ENCODE data around the gene AMBN. TPM values are rescaled to one million over a fixed set of nuclear protein-coding genes. Genes with fewer than 3 reads are reported as not detected.

Gene AMBN
- total RNA-seq, 4 donors from 2014 or later = not detected

- 90 to 92% methylated on average over 2 of the region's 2 CpGs for WGBS, 2 donors (ENCODE audit: low coverage in 1 of 2)
These were observed 36.4 kb downstream of the AMBN start, which contains the start of gene ENAM for GRCh38 chr4:70628444-70628843. Gene ENAM (plus strand): TSS chr4:70628744. CDS start chr4:70629501, 757 bp downstream.

GRCh38 chr4:70629469-70630090, 37.5 kb downstream of the AMBN start:
- no peaks in the 10 kb centered on the region for H3K36me3 ChIP-seq
- no peaks in the 10 kb centered on the region for H3K9me3 ChIP-seq
- in situ Hi-C loops (cut with MboI; ENCODE audit: low pct_ligation_motif_present in 1 of 4, low pct_unique_long_range_greater_than_20kb in 1 of 4, low sequenced_read_pairs in 3 of 4) = loop anchor here in 1 of 4 donors (25.0 kb wide), 1 partner anchor 383 kb away; no protein-coding TSS in a partner anchor
- H3K4me3 ChIP-seq = no peak overlapping the region
- no peaks in the 10 kb centered on the region for H3K4me1 ChIP-seq
- no peak for TF ChIP-seq POLR2AphosphoS5 (IDR thresholded peaks at IDR 0.05)
- TF ChIP-seq CTCF (IDR thresholded peaks at IDR 0.05) = no peak
- no peak for TF ChIP-seq EP300 (IDR thresholded peaks at IDR 0.05; ENCODE audit: low read depth)
- TF ChIP-seq POLR2A (IDR thresholded peaks at IDR 0.05) = no peak
- no peak for DNase-seq
- 73 to 78% methylated on average over 1 of the region's 1 CpG for WGBS, 2 donors (ENCODE audit: low coverage in 1 of 2)
- no peak overlapping the region for H3K27ac ChIP-seq
- intact Hi-C loops (cut with DNase I; ENCODE audit: low total_unique reads) = no loop called here
- no peaks in the 10 kb centered on the region for H3K27me3 ChIP-seq

More at GRCh38 chr4:70628444-70628843, 36.4 kb downstream of the AMBN start, which contains the start of gene ENAM:
- H3K27ac ChIP-seq = no peak within 1 kb of the TSS
- no peaks in the 10 kb centered on the region for H3K9me3 ChIP-seq
- intact Hi-C loops (cut with DNase I; ENCODE audit: low total_unique reads) (no loop called here), in situ Hi-C loops (cut with MboI; ENCODE audit: low pct_ligation_motif_present in 1 of 4, low pct_unique_long_range_greater_than_20kb in 1 of 4, low sequenced_read_pairs in 3 of 4) (loop anchor here in 1 of 4 donors (25.0 kb wide), 1 partner anchor 384 kb away; no protein-coding TSS in a partner anchor)
- no peaks in the 10 kb centered on the region for H3K27me3 ChIP-seq
- TF ChIP-seq POLR2A (IDR thresholded peaks at IDR 0.05) (no peak), CTCF (IDR thresholded peaks at IDR 0.05) (no peak), POLR2AphosphoS5 (IDR thresholded peaks at IDR 0.05) (no peak), EP300 (IDR thresholded peaks at IDR 0.05; ENCODE audit: low read depth) (no peak)
- no peak for DNase-seq
- no peaks in the 10 kb centered on the region for H3K4me1 ChIP-seq
- H3K36me3 ChIP-seq = no peaks in the 10 kb centered on the region
- H3K4me3 ChIP-seq = no peak within 1 kb of the TSS

GRCh38 chr4:70630162-70630561, 38.1 kb downstream of the AMBN start:
- H3K9me3 ChIP-seq = no peaks in the 10 kb centered on the region
- TF ChIP-seq POLR2AphosphoS5 (IDR thresholded peaks at IDR 0.05) (no peak), POLR2A (IDR thresholded peaks at IDR 0.05) (no peak), CTCF (IDR thresholded peaks at IDR 0.05) (no peak), EP300 (IDR thresholded peaks at IDR 0.05; ENCODE audit: low read depth) (no peak)
- DNase-seq = no peak
- in situ Hi-C loops (cut with MboI; ENCODE audit: low pct_ligation_motif_present in 1 of 4, low pct_unique_long_range_greater_than_20kb in 1 of 4, low sequenced_read_pairs in 3 of 4) (loop anchor here in 1 of 4 donors (25.0 kb wide), 1 partner anchor 382 kb away; no protein-coding TSS in a partner anchor), intact Hi-C loops (cut with DNase I; ENCODE audit: low total_unique reads) (no loop called here)
- WGBS, 2 donors (ENCODE audit: low coverage in 1 of 2) = 74 to 79% methylated on average over 3 of the region's 3 CpGs
- no peaks in the 10 kb centered on the region for H3K36me3 ChIP-seq
- no peaks in the 10 kb centered on the region for H3K4me1 ChIP-seq
- no peaks in the 10 kb centered on the region for H3K27me3 ChIP-seq
- H3K27ac ChIP-seq = no peak overlapping the region
- H3K4me3 ChIP-seq = no peak overlapping the region

GRCh38 chr4:70632028-70632427, 40.0 kb downstream of the AMBN start:
- H3K36me3 ChIP-seq = no peaks in the 10 kb centered on the region
- no peaks in the 10 kb centered on the region for H3K9me3 ChIP-seq
- H3K4me3 ChIP-seq = no peak overlapping the region
- peaks cover 0 to 3% (median 0%) of the 10 kb centered on the region in 4 donors for H3K4me1 ChIP-seq
- no peak overlapping the region for H3K27ac ChIP-seq
- no peak for TF ChIP-seq POLR2A (IDR thresholded peaks at IDR 0.05)
- TF ChIP-seq POLR2AphosphoS5 (IDR thresholded peaks at IDR 0.05) = no peak
- no peak for TF ChIP-seq CTCF (IDR thresholded peaks at IDR 0.05)
- no peak for TF ChIP-seq EP300 (IDR thresholded peaks at IDR 0.05; ENCODE audit: low read depth)
- DNase-seq = no peak
- no peaks in the 10 kb centered on the region for H3K27me3 ChIP-seq
- intact Hi-C loops (cut with DNase I; ENCODE audit: low total_unique reads) = no loop called here
- 73 to 81% methylated on average over 1 of the region's 1 CpG for WGBS, 2 donors (ENCODE audit: low coverage in 1 of 2)
- in situ Hi-C loops (cut with MboI; ENCODE audit: low pct_ligation_motif_present in 1 of 4, low pct_unique_long_range_greater_than_20kb in 1 of 4, low sequenced_read_pairs in 3 of 4) = loop anchor here in 1 of 4 donors (25.0 kb wide), 1 partner anchor 380 kb away; no protein-coding TSS in a partner anchor

Measured in transverse colon (tissue), 4 donors.